LNCaP clone FGC (cell line): ENCODE measurements around the gene CLEC17A.

Experiments used
- DNase-seq: peaks from one replicate; pipeline ENCODE4 v3.0.0-alpha.2; 2011; ENCODE audit warnings: low read depth
- H3K4me3 ChIP-seq: 2 replicates; pipeline ENCODE4 v1.5.1; 2011; ENCODE audit warnings: mild to moderate bottlenecking, low read depth, low read length, control low read depth
- TF ChIP-seq, protein P1 (sequence below): IDR thresholded peaks from 2 replicates; pipeline ENCODE4 v1.5.1; 2012; ENCODE audit warnings: mild to moderate bottlenecking; ENCODE audit not compliant: control insufficient read depth, insufficient read depth; ENCODE audit errors: extremely low read depth

The CLEC17A gene

DNA sequence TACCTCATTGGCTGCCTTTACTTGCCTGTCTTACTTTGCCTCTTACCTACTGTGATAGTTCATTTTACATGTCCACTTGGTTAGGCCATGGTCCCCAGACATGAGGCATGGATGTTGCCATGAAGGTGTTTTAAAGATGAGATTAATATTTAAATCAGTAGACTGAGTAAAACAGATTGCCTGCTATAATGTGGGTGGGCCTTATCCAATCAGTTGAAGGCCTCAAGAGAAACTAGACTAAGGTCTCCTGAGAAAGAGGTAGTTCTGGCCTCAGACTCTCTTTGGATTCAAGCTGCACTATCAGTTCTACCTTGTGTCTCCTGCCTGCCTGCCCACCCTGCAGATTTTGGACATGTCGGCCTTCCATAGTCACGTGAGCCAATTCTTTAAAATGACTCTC, 65.6 kb downstream of the CLEC17A start:
- TF ChIP-seq, protein P1, sequence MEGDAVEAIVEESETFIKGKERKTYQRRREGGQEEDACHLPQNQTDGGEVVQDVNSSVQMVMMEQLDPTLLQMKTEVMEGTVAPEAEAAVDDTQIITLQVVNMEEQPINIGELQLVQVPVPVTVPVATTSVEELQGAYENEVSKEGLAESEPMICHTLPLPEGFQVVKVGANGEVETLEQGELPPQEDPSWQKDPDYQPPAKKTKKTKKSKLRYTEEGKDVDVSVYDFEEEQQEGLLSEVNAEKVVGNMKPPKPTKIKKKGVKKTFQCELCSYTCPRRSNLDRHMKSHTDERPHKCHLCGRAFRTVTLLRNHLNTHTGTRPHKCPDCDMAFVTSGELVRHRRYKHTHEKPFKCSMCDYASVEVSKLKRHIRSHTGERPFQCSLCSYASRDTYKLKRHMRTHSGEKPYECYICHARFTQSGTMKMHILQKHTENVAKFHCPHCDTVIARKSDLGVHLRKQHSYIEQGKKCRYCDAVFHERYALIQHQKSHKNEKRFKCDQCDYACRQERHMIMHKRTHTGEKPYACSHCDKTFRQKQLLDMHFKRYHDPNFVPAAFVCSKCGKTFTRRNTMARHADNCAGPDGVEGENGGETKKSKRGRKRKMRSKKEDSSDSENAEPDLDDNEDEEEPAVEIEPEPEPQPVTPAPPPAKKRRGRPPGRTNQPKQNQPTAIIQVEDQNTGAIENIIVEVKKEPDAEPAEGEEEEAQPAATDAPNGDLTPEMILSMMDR: no peak
- no peak overlapping the region for H3K4me3 ChIP-seq
- DNase-seq: no peak

DNA sequence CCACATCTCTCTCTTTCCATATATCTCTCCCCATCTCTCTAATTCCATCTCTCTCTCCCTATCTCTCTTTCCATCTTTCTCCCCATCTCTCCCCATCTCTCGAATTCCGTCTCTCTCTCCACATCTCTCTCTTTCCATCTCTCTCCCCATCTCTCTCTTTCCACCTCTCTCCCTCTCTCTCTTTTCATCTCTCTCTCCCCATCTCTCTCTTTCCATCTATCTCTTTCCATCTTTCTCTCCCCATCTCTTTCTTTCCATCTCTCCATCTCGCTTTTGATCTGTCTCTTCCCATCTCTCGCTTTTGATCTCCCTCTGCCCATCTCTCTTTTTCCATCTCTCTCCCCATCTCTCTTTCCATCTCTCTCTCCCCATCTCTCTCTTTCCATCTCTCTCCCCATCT, 66.1 kb downstream of the CLEC17A start:
- no peak overlapping the region for H3K4me3 ChIP-seq
- no peak for DNase-seq
- TF ChIP-seq, protein P1: no peak

DNA sequence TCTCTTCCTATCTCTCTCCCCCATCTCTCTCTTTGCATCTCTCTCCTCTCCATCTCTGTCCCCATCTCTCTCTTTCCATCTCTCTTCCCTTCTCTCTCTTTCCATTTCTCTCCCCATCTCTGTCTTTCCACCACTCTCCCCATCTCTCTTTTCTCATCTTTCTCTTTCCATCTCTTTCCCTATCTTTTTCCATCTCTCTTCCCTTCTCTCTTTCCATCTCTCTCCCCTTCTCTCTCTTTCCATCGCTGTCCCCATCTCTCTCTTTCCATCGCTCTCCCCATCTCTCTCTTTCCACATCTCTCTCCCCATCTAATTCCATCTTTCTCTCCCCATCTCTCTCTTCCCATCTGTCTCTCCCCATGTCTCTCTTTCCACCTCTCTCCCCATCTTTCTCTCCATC, 67.3 kb downstream of the CLEC17A start:
- H3K4me3 ChIP-seq: no peak overlapping the region
- TF ChIP-seq, protein P1: no peak
- DNase-seq: no peak

DNA sequence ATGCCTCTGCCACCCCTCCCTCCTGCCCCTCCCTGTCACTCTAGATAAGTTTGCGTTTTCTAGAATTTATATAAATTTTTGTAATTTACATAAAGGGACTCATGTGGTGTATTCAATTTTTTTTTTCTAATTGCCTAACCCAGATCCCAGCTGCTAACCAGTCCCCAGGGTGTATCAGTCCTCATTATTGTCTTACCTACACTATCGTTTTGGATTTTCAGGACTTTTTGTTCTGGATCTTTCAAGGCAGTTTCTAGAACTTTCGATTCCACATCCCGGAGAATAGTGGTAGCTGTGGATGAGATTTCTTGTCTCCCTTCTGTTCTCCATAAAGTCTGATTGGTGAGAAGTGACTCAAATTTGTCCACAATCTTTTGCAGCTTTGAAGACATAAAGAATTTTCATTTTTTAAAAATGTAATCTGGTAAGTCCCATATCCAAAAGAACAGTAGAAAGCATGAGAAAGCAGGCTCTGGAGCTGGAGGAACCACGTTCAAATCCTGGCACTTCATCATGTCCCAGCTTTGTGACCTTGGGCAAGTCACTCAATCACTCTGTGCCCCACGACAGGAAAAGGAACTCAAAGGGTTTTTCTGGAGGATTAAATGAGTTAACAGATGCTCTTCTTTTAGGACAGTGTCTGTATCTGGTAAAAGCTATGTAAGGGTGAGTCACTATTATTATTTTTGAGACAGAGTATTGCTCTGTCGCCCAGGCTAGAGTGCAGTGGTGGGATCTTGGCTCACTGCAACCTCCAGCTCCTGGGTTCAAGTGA, 72.1 kb downstream of the CLEC17A start:
- H3K4me3 ChIP-seq: no peak overlapping the region
- no peak for DNase-seq
- TF ChIP-seq, protein P1: no peak

DNA sequence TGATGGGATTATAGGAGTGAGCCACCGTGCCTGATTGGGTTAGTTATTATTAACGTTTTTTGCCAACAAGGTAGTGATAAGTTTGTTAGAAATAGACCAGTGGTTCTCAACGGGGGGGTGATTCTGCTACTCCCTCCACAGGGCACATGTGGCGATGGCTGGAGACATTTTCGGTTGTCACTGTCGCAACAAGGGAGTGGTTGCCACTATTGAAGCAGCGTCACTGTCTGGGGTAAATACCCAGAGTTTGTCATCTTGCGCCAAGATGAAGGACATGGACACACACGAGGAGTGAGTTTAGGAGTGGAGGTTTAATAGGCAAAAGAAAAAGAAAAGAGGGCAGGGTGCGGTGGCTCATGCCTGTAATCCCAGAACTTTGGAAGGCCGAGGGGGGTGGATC, 72.8 kb downstream of the CLEC17A start:
- no peak for DNase-seq
- TF ChIP-seq, protein P1: no peak
- no peak overlapping the region for H3K4me3 ChIP-seq

DNA sequence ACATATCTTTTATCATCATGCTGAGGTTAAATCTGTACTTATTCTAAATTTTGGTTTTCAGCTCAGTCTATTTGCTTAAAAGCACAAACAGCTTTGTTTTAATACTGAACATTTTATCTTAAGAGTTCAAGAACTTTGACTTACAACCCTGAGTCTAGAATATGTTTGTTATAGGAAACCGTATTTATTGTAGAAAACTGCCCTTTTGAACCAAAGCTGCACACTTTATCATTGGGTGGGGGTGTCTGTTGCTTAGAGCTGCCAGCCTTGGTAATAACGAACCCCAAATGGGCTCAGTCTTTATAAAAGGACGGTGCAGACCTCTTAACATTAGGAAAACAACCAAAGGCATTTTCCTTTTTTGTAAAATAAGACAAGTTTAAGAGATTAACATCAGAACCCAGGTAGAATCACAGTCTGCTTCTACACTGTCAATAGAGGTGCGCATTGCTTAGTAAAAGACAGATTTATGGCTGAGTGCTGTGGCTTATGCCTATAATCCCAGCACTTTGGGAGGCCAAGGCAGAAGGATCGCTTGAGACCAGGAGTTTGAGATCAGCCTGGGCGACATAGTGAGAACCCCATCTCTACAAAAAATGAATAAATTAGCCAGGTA, 77.1 kb downstream of the CLEC17A start:
- TF ChIP-seq, protein P1: no peak
- no peak for DNase-seq
- H3K4me3 ChIP-seq: no peak overlapping the region
